OCI-M2 (cell line): ENCODE results near the gene PFN4.

ENCODE experiments used
- DNase-seq: peaks from one replicate; lab custom pipeline; 2025; ENCODE audit not compliant: unreplicated experiment; lab: John Stamatoyannopoulos, UW

PFN4 gene

DNA sequence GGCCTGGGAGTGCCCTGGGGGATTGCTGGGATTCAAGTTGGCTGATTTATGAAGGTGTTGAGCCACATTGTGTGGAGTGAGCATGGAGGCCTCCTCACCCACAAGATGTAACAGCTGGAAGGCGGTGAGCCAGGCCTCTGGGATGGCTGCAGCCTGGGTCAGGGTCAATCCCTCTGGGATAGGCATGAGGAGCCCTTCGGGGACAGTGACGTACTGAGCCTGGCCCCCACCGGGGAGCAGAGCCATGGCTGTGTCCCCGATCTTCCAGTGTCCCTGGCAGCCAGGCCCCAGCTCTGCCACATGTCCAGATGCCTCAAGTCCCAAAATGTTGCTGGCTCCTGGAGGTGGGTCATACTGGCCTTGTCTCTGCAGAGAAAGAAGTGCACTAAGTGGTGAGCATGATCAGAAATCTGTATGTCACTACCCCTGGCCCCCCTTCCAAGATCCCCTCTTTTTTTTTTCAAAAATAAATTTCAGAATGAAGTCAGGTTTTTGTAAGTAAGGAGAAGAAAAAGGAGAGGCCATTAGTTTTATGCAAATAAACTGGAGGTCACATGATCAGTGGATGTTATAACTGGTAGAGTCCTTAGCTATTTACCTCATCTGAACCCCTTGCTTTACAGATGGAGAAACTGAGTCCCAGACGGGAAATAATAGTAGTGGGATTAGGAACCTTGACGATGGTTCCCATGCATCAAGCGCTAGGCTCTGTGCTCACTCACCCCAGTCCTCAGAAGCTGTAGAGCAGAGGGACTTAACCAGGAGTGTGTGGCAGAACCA lies 40.2 kb downstream of the PFN4 start:
- no peak for DNase-seq

DNA sequence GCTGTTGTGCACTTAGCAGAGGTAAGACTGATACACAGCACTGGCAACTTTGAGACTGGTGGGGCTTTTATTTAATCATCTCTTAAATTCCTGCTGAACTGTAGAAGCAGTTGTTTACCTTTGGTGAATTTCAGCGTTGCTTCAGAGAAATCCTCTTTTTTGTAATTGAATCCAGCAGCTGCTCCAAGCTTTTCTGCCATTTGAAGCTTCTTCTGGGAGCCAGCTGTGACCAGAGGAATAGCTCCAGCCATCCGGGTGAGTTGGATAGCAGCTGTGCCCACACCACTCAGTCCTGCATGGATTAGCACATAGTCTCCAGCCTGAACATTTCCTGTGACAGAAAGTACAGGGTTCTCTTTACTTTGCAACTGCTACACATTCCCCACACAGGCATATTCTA lies 42.4 kb downstream of the PFN4 start:
- DNase-seq, result no peak

- DNase-seq, result no peak
Measured at GRCh38 chr2:24077879-24078278, 45.3 kb downstream of the PFN4 start.

DNA sequence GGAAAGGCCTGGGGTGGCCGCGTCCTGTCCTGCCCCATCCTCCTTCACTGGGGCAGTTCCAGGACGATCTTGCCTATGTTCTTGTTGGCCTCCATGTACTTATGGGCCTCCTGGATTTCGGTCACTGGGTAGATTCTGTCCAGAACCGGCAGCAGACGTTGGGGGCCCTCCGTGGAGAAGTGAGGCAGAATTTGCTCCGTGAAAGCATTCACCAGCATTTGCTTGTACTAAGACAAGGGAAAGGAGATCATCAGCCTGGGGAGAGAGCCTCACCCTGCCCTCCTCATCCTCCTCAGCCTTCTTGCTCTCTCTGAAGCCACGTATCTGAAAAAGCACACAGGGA lies 45.6 kb downstream of the PFN4 start:
- no peak for DNase-seq

DNA sequence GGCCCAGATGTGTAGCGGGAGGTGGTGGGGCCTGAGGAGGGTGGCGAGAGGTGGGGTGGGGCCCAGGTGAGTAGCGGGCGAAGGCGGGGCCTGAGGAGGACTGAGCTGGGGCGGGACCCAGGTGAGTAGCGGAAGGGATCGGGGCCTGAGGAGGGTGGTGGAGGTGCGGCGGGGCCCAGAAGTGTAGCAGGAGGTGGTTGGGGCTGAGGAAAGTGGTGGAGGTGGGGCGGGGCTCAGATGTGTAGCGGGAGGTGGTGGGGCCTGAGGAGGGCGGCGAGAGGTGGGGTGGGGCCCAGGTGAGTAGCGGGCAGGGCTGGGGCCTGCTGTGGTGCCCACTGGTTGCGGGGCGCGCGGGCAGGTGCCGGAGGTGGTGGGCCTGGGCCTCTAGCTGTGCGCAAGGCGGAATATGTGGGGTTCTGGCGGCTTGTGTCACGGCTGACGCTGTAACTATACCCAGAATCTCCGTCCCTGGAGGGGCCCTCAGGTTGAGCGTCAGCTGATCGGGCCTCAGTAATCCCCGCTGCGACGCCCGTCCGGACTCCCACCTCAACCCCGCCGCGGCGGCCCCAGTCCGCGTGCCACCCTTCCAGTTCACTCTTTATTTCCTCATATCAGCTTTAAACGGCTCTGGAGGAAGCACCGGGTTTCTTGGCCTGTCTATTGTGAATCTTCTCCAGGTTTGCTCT lies 46.1 kb downstream of the PFN4 start:
- no peak for DNase-seq

DNA sequence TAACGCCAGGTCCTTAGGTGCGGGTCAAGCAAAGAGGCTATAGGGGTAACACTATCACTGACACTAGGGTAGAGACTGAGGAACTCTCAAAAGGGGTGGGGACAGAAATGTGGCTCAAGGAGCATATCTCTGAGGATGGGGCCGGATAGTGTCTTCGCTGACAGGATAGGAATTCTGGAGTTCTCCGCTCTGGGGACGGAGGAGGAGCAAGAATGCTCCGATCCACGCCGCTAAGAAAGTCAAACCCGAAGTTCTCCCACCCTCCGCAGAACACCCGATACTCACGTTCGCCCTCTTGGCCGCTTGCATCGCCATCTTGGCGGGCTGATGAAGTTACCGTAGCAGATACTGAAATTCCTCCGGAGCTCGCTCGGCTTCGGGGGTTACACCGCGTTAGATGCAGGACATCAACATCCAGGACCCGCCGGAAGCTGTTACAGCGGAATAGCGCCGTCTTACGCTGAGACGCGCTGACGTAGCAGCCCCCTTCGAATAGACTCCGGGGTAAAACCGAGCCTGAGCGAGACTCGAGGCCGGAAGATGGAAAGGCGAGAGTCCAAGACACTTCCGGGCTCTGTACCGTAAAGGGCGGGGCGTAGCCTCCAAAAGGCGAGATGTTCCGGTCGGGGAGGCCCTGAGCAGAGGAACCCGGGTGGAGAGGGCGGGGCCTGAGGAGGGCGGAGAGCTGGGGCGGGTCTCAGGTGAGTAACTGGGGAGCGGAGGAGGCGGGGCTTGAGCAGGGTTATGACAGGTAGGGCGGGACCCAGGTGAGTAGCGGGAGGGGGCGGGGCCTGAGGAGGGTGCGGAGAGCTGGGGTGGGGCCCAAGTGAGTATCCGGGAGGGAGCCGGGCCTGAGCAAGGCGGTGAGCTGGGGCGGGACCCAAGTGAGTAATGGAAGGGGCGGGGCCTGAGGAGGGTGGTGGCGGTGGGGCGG lies 47.0 kb downstream of the PFN4 start, which contains the start of gene SF3B6:
Gene SF3B6 (minus strand): TSS at position 412 of the 934 bp plus-strand sequence. CDS start 97 bp downstream, at position 315.
- peak; percentile 75 for DNase-seq

DNA sequence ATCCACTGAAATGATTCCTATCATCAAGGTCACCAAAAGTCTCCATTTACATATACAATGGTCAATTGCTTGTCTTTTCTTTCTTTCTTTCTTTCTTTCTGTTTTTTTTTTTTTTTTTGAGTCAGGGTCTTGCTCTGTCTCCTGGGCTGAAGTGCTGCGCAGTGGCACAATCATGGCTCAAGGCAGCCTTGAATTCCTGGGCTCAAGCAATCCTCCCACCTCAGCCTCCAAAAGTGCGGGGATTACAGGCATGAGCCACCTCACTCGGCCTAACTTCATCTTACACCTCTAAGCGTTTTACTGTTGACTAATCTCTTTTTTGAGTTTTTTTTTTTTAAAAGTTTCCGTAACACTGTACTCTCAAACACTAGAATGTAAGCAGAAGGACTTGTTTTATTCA lies 47.9 kb downstream of the PFN4 start:
- DNase-seq, result no peak

GRCh38 chr2:24073816-24074215 lies 49.3 kb downstream of the PFN4 start:
- no peak for DNase-seq

GRCh38 chr2:24072259-24072658 lies 50.9 kb downstream of the PFN4 start:
- no peak for DNase-seq

DNA sequence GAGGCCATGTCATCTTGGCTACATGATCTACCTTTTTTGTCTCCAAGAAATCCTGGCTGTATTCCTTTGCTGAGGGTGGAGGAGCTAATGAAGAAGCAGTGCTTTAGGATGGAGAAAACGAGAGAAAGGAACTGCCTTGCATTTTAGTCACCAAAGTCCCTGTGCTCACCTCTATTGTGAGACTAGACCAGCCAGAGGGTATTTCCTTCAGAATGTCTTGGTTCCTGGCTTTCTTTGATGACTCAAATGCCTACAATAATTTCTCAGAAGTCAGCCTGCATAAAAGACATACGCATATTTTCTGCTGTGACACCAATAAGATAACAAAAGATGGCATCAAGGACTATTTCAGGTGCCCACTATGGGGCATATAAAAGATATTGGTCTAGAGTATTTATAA lies 57.8 kb downstream of the PFN4 start:
- DNase-seq, result no peak
